SU-DHL-6 (cell line): ENCODE measurements around the gene P4HB.

ENCODE experiments used
- EZH2phosphoT487 ChIP-seq: fragments of 200-600 bp; sonication (generic), shearing (Covaris generic); conservative IDR thresholded peaks from 2 replicates; pipeline ENCODE4 v1.6.1; 2018; ENCODE audit warnings: mild to moderate bottlenecking, antibody characterized with exemption, low read length, moderate library complexity, mixed read lengths
- TF ChIP-seq, protein P1 (sequence below): fragments of 200-600 bp; sonication (generic); IDR thresholded peaks from one replicate; pipeline ENCODE4 v1.5.1; 2017; ENCODE audit warnings: antibody characterized with exemption, mild to moderate bottlenecking, low read length, moderate library complexity; ENCODE audit not compliant: insufficient read depth, poor library complexity, severe bottlenecking

DNA sequence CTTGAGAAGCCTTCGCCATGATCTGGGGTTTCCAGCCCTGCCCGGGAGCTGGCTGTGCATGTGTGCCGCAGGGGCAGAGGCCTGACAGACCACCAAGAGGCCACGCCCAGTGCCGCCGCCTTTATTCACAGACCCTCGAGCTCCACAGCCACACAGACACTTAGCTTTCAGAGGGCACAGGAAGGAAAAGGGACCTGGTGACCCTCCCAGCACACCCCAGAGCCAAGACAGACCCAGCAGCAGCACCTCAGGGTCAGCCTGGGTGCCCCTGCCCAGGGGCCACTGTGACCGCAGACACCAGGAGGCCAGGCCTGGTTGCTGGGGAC, 38.1 kb downstream of the P4HB start:
- TF ChIP-seq, protein P1, sequence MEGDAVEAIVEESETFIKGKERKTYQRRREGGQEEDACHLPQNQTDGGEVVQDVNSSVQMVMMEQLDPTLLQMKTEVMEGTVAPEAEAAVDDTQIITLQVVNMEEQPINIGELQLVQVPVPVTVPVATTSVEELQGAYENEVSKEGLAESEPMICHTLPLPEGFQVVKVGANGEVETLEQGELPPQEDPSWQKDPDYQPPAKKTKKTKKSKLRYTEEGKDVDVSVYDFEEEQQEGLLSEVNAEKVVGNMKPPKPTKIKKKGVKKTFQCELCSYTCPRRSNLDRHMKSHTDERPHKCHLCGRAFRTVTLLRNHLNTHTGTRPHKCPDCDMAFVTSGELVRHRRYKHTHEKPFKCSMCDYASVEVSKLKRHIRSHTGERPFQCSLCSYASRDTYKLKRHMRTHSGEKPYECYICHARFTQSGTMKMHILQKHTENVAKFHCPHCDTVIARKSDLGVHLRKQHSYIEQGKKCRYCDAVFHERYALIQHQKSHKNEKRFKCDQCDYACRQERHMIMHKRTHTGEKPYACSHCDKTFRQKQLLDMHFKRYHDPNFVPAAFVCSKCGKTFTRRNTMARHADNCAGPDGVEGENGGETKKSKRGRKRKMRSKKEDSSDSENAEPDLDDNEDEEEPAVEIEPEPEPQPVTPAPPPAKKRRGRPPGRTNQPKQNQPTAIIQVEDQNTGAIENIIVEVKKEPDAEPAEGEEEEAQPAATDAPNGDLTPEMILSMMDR = no peak
- TF ChIP-seq EZH2phosphoT487 = no peak
